HepG2 (cell line): ENCODE data around the gene KLHL21. TPM values are rescaled to one million over a fixed set of nuclear protein-coding genes. Genes with fewer than 3 reads are reported as not detected.

ENCODE experiments used
- ATAC-seq: fragments of 200-7000 bp; cut with Tn5 transposase; 3 replicates; pipeline ENCODE4 v1.9.1; 2020; ENCODE audit warnings: mild to moderate bottlenecking, moderate library complexity
- BruUV-seq: library from RNA; stranded (reverse); fragments of 400-500 nt; replicated peaks from 2 replicates; lab custom pipeline; 2021; lab: Mats Ljungman, UMichigan
- CTCF ChIA-PET: fragments of 300-600 bp; formaldehyde crosslinking; extraction: SDS; loops from one replicate; lab custom pipeline; 2021; ENCODE audit warnings: low total read pairs, inconsistent platforms, low intra/inter-chr PET ratio; lab: Yijun Ruan, JAX
- POLR2A ChIA-PET: fragments of 350-600 bp; sonication (Branson Sonifier 250); formaldehyde crosslinking; loops from one replicate; lab custom pipeline; 2020; ENCODE audit warnings: antibody characterized with exemption, inconsistent platforms; lab: Yijun Ruan, JAX
- DNase-seq: peaks from one replicate; pipeline ENCODE4 v3.0.0-alpha.2; 2015; ENCODE audit warnings: low spot score
- FAIRE-seq: peaks from 3 replicates; lab custom pipeline; 2011; peaks lifted over from hg19 to GRCh38; lab: Jason Lieb, UNC
- H2AFZ ChIP-seq: one replicate; pipeline ENCODE4 v1.6.1; 2011; ENCODE audit warnings: low read length, inconsistent platforms
- H3K27ac ChIP-seq: fragments of 300-600 bp; 3 replicates; pipeline ENCODE4 v1.8.0; 2011; ENCODE audit warnings: mixed run types, mild to moderate bottlenecking, mixed read lengths, low read length, inconsistent platforms; ENCODE audit not compliant: insufficient read depth; ENCODE audit errors: extremely low read length
- H3K27me3 ChIP-seq, 2 experiments: fragments of 200-600 bp in 1 of 2; 2 replicates in 1 of 2; 3 replicates in 1 of 2; pipeline versions ENCODE4 v1.6.0 to v1.8.0; 2011; ENCODE audit warnings: low read length in 2 of 2, mild to moderate bottlenecking in 2 of 2, moderate library complexity in 2 of 2, inconsistent platforms in 1 of 2; ENCODE audit not compliant: insufficient read depth in 2 of 2, control insufficient read depth in 1 of 2
- H3K36me3 ChIP-seq, 2 experiments: fragments of 200-600 bp in 1 of 2; replicated peaks in 1 of 2; 2 replicates in 1 of 2; 3 replicates in 1 of 2; pipeline versions ENCODE4 v1.5.1 to v1.8.0; 2011; ENCODE audit warnings: low read length in 2 of 2, inconsistent platforms in 1 of 2; ENCODE audit not compliant: insufficient read depth in 2 of 2, control insufficient read depth in 1 of 2
- H3K4me1 ChIP-seq: 2 replicates; pipeline ENCODE4 v1.5.1; 2012; ENCODE audit warnings: low read length, inconsistent platforms; ENCODE audit not compliant: insufficient read depth
- H3K4me2 ChIP-seq: 2 replicates; pipeline ENCODE4 v1.6.0; 2011; ENCODE audit warnings: low read depth, low read length, inconsistent platforms
- H3K4me3 ChIP-seq, 3 experiments: fragments of 200-600 bp in 1 of 3; sonication (generic), shearing (Covaris generic) in 1 of 3; replicated peaks in 1 of 3; 2 replicates each; pipeline ENCODE4 v1.5.1; 2011 to 2016; ENCODE audit warnings: low read length in 3 of 3, inconsistent platforms in 2 of 3, low read depth in 2 of 3, mild to moderate bottlenecking in 2 of 3, control low read depth in 1 of 3, mixed read lengths in 1 of 3; ENCODE audit not compliant: insufficient read depth in 1 of 3
- H3K79me2 ChIP-seq: one replicate; pipeline ENCODE4 v1.6.1; 2011; ENCODE audit warnings: low read length, inconsistent platforms; ENCODE audit not compliant: insufficient read depth
- H3K9ac ChIP-seq: 2 replicates; pipeline ENCODE4 v1.6.0; 2011; ENCODE audit warnings: mild to moderate bottlenecking, low read depth, low read length, inconsistent platforms; ENCODE audit not compliant: insufficient read depth
- H3K9me3 ChIP-seq: 2 replicates; pipeline ENCODE4 v1.5.1; 2012; ENCODE audit warnings: mild to moderate bottlenecking, low read length
- H4K20me1 ChIP-seq: 2 replicates; pipeline ENCODE4 v1.6.0; 2011; ENCODE audit warnings: inconsistent platforms, mild to moderate bottlenecking, low read length, moderate library complexity; ENCODE audit not compliant: insufficient read depth
- ATF3 ChIP-seq: sonication (generic); formaldehyde crosslinking; IDR thresholded peaks from 2 replicates; pipeline ENCODE4 v1.4.0; 2020; ENCODE audit warnings: missing genetic modification reagents
- CC2D1A ChIP-seq: sonication (generic); formaldehyde crosslinking; IDR thresholded peaks from 2 replicates; pipeline ENCODE4 v1.8.1; 2023; ENCODE audit warnings: mild to moderate bottlenecking, missing genetic modification reagents
- FOXP4 ChIP-seq: sonication (generic); formaldehyde crosslinking; IDR thresholded peaks from 2 replicates; pipeline ENCODE4 v1.4.0; 2020; ENCODE audit warnings: missing genetic modification reagents
- GTF2F1 ChIP-seq: fragments of 150-350 bp; IDR thresholded peaks from 2 replicates; pipeline ENCODE4 v1.6.1; 2014; ENCODE audit warnings: low read length
- HNF4A ChIP-seq: sonication (generic); formaldehyde crosslinking; IDR thresholded peaks from 2 replicates; pipeline ENCODE4 v1.4.0; 2020; ENCODE audit warnings: missing genetic modification reagents
- NFIB ChIP-seq: sonication (generic); formaldehyde crosslinking; IDR thresholded peaks from 2 replicates; pipeline ENCODE4 v1.9.0; 2021; ENCODE audit warnings: missing genetic modification reagents, mild to moderate bottlenecking, borderline replicate concordance
- REPIN1 ChIP-seq: sonication (generic); formaldehyde crosslinking; IDR thresholded peaks from 2 replicates; pipeline ENCODE4 v1.8.0; 2022; ENCODE audit warnings: missing genetic modification reagents, low read depth, mild to moderate bottlenecking, borderline replicate concordance
- ZBTB44 ChIP-seq: sonication (generic); formaldehyde crosslinking; IDR thresholded peaks from 2 replicates; pipeline ENCODE4 v1.4.0; 2020; ENCODE audit warnings: missing genetic modification reagents
- ZNF232 ChIP-seq: sonication (generic); formaldehyde crosslinking; IDR thresholded peaks from 2 replicates; pipeline ENCODE4 v1.4.0; 2020; ENCODE audit warnings: missing genetic modification reagents, borderline replicate concordance
- ZNF282 ChIP-seq: fragments of 450-650 bp; IDR thresholded peaks from 2 replicates; pipeline ENCODE4 v1.6.1; 2018; ENCODE audit not compliant: partially characterized antibody
- ZNF331 ChIP-seq: sonication (generic); formaldehyde crosslinking; IDR thresholded peaks from 2 replicates; pipeline ENCODE4 v1.4.0; 2020; ENCODE audit warnings: missing genetic modification reagents
- ZNF503 ChIP-seq: sonication (generic); formaldehyde crosslinking; IDR thresholded peaks from 2 replicates; pipeline ENCODE4 v1.4.0; 2020; ENCODE audit warnings: missing genetic modification reagents
- ZNF577 ChIP-seq: sonication (generic); formaldehyde crosslinking; IDR thresholded peaks from 2 replicates; pipeline ENCODE4 v1.4.0; 2020; ENCODE audit warnings: mild to moderate bottlenecking, low read depth, missing genetic modification reagents, borderline replicate concordance
- WGBS: methylation state at CpG from one replicate; pipeline ENCODE4 v1.1.6; 2017; ENCODE audit warnings: low lambda C conversion rate; 5-methylcytosine and 5-hydroxymethylcytosine counted together
- in situ Hi-C: cut with HindIII; loops from 2 replicates; pipeline ENCODE4 v1.10.0; 2017; ENCODE audit warnings: low pct_unique_long_range_greater_than_20kb; ENCODE audit not compliant: extremely low pct_ligation_motif_present
- intact Hi-C: fragments of 100-400 bp; cut with micrococcal nuclease; formaldehyde crosslinking; loops from one replicate; pipeline ENCODE4 v1.10.0; 2022; ENCODE audit not compliant: unreplicated experiment
- polyA plus RNA-seq, 8 experiments: library from polyadenylated mRNA; depleted of rRNA in 3 of 8; stranded (reverse) in 7 of 8; unstranded in 1 of 8; fragments of >200 nt; fragmentation: Illumina TruSeq in 4 of 8; extraction: Trizol in 4 of 8; gene quantifications; 2 replicates each; pipeline versions ENCODE4 v1.2.1 to v1.2.3, GENCODE V29; 2011 to 2016; ENCODE audit warnings: low read depth in 4 of 8, missing spikeins in 1 of 8, mixed read lengths in 1 of 8; ENCODE audit not compliant: insufficient read depth in 1 of 8
- total RNA-seq, 5 experiments: library from RNA; depleted of rRNA; stranded (reverse); fragments of >200 nt; fragmentation: Illumina TruSeq; extraction: Trizol; gene quantifications; 2 replicates each; pipeline ENCODE4 v1.2.3, GENCODE V29; 2016; ENCODE audit warnings: low read depth in 1 of 5

The KLHL21 gene
- total and polyA plus RNA-seq, 2 of the 13 experiments (the other 11 are each of a cell fraction or from before 2014, with no cell fraction given) = 14.8 to 25.0 TPM

- peaks cover 0 to 8% of the 10 kb centered on the region in 2 experiments; a peak in 2 of 5 replicates for H3K27me3 ChIP-seq
- no peaks in the 10 kb centered on the region for H3K79me2 ChIP-seq
- H3K9ac ChIP-seq = no peak overlapping the region
- intact Hi-C loops = no loop called here
- H3K9me3 ChIP-seq = no peaks in the 10 kb centered on the region
- H4K20me1 ChIP-seq = no peaks in the 10 kb centered on the region
- CTCF ChIA-PET = no interaction called here
- H3K4me1 ChIP-seq = peaks cover 20% of the 10 kb centered on the region
- no peak overlapping the region for H3K4me2 ChIP-seq
- POLR2A ChIA-PET = interaction anchor here (0.6 to 1.7 kb wide), 2 partner anchors 9 to 121 kb away, joined by 3 to 6 read pairs; partner anchors contain the start of gene ZBTB48
- no TSS peak for BruUV-seq
- FAIRE-seq = no peak
- no peak overlapping the region for H2AFZ ChIP-seq
- no peak overlapping the region for H3K27ac ChIP-seq
- TF ChIP-seq ZNF331 (CRISPR knock-in tag) (peak; percentile 100), ATF3 (CRISPR knock-in tag) (no peak)
- DNase-seq = no peak
- H3K36me3 ChIP-seq = no peaks in the 10 kb centered on the region
- ATAC-seq = no peak
- H3K4me3 ChIP-seq = no peak overlapping the region
- in situ Hi-C loops = no loop called here
- WGBS = 70% methylated on average over 4 of the region's 5 CpGs
These were observed 31.7 kb downstream of the KLHL21 start for GRCh38 chr1:6570987-6571386.

GRCh38 chr1:6570100-6570499, 32.6 kb downstream of the KLHL21 start:
- intact Hi-C loops = no loop called here
- BruUV-seq = no TSS peak
- TF ChIP-seq ZNF503 (CRISPR knock-in tag) (no peak), ZBTB44 (CRISPR knock-in tag) (no peak), CC2D1A (CRISPR knock-in tag) (no peak), GTF2F1 (no peak), ZNF282 (no peak), FOXP4 (CRISPR knock-in tag) (no peak), HNF4A (CRISPR knock-in tag) (no peak), ZNF232 (CRISPR knock-in tag) (no peak), REPIN1 (CRISPR knock-in tag) (no peak), NFIB (CRISPR knock-in tag) (no peak), ZNF577 (CRISPR knock-in tag) (no peak)

More at GRCh38 chr1:6570100-6570499, 32.6 kb downstream of the KLHL21 start:
- Histone ChIP-seq H3K27ac (no peak overlapping the region), H2AFZ (no peak overlapping the region), H3K4me2 (no peak overlapping the region), H3K36me3 (no peaks in the 10 kb centered on the region), H3K79me2 (no peaks in the 10 kb centered on the region), H3K9ac (no peak overlapping the region), H3K9me3 (no peaks in the 10 kb centered on the region), H3K4me3 (no peak overlapping the region), H3K4me1 (peaks cover 20% of the 10 kb centered on the region), H3K27me3 (peaks cover 1 to 15% of the 10 kb centered on the region in 2 experiments; a peak in 3 of 5 replicates), H4K20me1 (no peaks in the 10 kb centered on the region)
- in situ Hi-C loops = no loop called here
- ChIA-PET CTCF (no interaction called here), POLR2A (interaction anchor here (1.6 kb wide), 1 partner anchor 10 kb away, joined by 6 read pairs; the partner anchor contains the start of gene ZBTB48)
- FAIRE-seq (no peak), ATAC-seq (no peak), DNase-seq (no peak)
- 65% methylated on average over 3 of the region's 3 CpGs for WGBS
